HG03045 (cell line): Measurements from ENCODE around the gene ANKRD28.
A peak's percentile ranks its signal among the peaks of the same experiment; 100 is the strongest.

Source experiments
- ATAC-seq: cut with Tn5 transposase; IDR thresholded peaks from one replicate; pipeline ENCODE4 v1.9.1; 2021; ENCODE audit warnings: mild to moderate bottlenecking, moderate library complexity; ENCODE audit not compliant: unreplicated experiment

Gene ANKRD28

DNA sequence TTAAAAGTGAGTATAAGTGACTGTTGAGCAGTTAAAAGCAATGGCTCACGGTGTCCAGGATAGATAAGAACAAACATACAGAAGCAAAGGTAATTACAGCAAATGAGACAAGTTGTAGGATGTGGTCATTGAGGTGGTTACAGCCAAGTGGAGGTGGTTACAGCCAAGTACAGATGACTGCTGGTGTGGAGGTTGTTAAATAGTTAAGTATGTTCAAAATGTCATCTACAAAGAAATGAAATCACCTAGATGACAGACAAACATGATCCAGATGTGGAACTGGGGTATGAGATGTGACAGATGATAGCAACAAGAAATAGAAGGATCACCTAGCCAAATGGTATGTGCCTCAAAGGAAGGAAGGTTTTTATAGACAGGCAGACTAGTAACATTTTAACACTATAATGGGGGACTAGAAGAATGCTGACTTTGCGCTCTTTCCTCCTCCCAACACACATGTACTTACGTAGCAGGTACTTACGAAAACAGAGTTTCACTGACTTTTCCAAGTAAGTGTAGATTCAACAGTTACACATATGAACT lies 6.8 kb upstream of the ANKRD28 start:
- ATAC-seq: no peak

DNA sequence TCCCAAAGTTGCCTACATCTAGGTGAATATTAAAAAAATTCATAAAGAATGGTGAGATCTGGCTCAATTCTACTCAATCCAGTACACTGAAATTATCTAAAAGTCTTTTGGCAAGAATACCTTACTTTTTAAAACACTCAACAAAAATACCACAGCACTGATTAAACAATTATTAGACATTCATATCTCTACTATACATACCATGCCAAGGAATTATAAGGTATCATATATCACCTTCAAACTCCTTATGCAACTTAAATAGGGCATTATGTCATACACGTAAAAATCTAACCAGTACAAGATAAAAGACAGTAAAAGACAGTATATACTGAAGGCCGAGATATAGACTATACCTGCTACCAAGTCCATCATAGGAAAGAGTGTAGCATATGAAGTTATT lies 6.1 kb upstream of the ANKRD28 start:
- no peak for ATAC-seq

- no peak for ATAC-seq
Measured at GRCh38 chr3:15801298-15801697, 3.5 kb upstream of the ANKRD28 start.

- no peak for ATAC-seq
Measured at GRCh38 chr3:15800780-15801179, 3.0 kb upstream of the ANKRD28 start.

DNA sequence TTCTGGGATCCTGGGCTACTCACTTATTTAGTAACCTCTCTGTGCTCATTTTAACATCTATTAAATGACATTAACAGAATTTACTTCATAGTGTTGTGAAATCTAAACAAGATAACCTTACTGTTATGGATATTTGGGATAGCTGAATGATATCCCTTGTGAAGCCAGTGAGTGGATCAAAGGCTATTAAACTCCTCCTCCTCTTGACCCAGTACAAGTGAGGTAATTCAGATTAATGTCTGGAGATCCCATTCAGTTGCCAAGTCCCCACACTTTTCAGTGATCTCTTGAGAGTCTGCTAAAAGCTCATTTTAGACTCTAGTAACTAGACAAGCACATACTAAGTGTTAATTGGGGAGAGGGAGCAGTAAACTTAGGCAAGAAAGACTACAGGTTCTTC lies 2.5 kb upstream of the ANKRD28 start:
- ATAC-seq: no peak

DNA sequence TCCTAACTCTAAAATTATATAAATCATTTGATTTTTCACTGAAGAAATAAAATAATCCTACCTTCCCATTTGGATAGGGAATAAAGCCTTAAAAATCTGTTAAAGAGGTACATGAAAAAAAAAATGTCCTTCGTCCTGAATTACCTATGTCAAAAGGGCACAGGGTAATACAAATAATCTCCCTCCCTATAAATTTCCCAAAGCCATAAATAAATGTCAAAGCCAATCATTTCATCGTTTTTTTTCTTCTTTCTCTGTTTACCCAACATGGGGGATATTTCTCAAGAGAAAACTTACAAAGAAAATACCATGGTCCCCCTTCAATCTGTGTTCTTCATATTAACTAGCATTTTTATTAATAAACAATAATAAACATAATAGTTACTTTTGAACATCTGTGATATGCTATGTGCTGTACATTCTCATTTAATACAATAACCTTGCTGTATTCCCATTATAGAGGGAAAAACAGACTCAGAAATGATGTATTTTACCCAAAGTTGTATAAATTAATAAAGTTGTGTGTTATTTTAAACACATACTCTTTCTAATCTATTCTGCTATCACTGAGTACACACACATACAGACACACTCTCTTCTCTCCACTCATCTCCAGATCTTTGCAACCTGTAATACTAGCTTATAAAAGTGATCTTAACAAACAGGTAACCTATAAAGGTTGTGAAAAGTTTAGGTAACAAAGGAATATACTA lies 910 bp upstream of the ANKRD28 start:
- no peak for ATAC-seq

DNA sequence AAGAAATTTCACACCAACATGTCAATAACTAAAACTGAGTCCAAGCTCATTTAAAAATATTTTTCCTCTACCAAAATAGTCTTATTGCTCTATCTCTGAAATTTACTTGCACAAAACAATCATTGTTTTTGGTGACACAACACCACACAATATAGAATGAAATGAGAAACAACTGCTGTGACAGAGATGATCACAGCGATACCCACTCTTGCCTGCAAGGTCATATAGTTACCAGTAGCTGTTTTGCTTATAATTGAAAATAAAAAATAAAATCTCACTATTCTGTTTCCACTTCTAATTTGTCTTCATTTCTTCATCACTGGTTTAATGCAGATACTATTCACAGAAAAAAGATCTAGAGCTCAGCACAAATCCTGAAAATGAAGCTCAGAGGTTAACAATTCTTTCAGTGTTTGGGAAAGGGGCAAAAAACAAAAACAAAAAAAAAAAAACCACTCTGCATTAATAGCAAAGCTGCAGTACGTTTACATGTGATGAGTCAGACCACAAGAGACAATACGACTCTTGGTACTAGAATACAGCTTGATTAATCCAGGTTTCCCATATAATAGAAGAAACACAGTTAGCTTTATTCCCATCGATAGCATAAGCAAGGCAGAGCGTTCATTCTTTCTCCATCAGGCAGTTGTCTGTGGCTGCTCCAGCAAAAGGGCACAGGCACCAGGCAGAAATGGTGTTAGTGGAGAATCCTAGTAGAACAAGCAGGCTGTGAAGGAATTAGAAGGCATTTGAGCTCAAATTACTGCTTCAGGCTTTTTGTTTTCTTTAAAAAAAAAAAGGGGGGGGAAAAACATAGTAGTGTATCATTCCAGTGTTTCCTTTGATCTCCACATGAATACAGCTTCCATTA lies 773 bp downstream of the ANKRD28 start:
- no peak for ATAC-seq

DNA sequence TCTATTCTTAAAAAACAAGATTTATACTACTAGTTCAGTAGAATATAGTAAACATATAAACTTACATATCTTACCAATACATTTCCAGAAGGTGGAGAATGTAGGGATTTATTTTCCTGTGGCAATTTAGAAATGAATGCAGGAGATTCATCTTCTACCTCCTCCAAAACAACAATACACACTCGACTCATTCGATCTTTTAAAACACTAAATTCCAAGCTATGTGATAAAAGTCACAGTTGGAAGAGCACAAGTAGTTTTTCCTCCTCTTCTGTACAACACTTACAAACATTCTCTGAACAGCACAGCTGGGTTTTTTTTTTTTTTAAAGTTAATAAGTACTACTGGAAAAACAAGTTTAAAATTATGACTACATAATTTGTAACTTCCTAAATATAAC lies 1.4 kb downstream of the ANKRD28 start:
- no peak for ATAC-seq

DNA sequence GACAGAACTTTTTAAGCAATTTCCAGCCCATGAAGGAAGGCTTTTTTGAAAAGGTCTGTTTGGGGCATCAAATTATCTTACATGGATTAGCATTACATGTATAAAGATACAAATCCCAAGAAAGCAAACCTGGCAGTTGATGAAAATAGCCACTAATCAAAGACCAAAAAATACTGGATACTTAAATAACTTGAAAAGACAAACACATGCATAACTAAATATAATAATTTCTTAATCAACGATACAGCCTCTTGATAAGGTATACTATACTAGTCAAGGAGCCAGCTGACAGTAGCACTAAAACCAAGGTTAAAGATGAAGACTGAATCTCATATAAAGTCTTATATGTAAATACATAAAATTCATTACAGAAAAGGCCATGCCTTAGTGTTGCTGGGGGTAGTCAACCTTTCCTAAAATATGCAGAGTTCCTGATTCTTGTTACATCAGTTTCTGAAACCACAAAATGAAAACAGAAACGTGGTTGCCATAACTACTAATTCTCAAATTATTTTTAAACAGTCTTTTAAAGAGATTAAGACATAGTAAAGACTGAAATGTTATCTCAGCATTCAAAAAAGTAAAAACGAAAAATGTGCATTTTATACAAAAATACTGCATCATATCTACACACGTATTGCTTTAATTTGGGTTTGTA lies 2.0 kb downstream of the ANKRD28 start:
- ATAC-seq: peak; percentile 41

GRCh38 chr3:15794842-15795650 lies 2.7 kb downstream of the ANKRD28 start:
- ATAC-seq: no peak

DNA sequence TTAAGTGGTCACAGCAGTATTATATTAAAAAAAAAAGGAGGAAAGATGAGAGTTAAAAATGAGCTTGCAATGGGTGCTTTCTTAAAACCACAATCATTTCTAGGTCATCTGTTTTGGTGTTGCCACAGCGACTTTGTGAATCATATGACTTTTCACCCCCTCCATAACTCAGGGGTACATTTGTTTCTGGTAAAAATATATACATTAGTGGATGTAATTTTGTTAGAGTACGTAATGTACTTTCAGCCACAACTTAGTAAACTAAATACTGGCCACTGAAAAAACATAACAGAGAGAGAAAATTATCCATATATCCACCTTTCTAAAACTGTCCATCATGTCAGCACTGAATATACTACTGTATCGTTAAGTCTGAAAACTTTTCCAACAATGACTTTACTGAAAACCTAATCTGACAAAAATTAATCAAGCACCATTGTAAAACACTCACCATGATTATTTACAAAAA lies 3.4 kb downstream of the ANKRD28 start:
- ATAC-seq: no peak

DNA sequence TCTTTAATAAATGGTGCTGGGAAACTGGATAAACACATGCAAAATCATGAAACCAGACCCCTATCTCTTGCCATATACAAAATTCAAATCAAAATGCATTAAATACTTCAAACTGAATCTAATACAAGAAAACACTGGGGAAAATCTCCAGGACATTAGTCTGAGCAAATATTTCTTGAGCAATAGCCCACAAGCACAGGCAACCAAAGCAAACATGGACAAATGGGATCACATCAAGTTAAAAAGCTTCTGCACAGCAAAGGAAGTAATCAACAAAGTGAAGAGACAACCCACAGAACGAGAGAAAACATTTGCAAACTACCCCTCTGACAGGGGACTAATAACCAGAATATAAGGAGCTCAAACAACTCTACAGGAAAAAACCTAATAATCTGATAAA lies 6.3 kb downstream of the ANKRD28 start:
- no peak for ATAC-seq

DNA sequence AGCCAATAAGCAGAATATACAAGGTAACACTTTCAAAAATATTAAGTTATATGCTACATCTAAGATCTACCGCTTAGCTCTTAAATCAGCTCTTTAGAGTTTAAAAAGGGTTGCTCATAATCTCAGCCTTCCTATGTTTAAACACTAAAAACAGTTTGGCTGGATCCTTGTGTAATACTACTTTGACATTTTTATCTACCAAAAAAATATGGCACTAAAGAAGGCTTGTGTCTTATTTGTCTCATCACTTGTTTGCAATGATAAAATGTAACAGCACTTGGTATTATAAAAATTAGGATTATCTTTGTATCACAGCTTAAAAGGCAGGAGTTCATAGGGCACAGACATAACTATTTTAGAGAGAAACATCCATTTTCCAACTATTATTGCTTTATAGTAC lies 9.8 kb downstream of the ANKRD28 start:
- no peak for ATAC-seq

DNA sequence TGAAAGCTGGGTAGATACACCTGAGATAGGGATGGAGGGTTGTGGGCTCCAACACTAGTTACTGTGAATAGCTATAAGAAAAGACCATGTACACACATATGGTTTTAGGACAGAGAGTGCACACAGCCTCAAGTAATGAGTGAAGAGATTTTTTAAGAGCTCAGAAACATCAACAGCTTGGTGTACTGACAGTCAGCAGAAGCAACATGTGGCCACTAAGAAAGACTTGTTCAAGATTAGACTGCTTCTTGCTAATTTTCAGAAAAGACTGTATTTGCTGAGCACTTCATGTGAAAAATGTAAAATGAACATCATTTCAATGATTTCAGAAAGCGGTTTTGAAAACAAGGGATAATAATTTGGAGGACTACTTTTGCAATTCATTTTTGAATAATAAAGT lies 10.3 kb downstream of the ANKRD28 start:
- no peak for ATAC-seq

GRCh38 chr3:15783361-15783969 lies 14.3 kb downstream of the ANKRD28 start:
- ATAC-seq: no peak

- ATAC-seq: no peak
Measured at GRCh38 chr3:15782429-15782828, 15.3 kb downstream of the ANKRD28 start.

DNA sequence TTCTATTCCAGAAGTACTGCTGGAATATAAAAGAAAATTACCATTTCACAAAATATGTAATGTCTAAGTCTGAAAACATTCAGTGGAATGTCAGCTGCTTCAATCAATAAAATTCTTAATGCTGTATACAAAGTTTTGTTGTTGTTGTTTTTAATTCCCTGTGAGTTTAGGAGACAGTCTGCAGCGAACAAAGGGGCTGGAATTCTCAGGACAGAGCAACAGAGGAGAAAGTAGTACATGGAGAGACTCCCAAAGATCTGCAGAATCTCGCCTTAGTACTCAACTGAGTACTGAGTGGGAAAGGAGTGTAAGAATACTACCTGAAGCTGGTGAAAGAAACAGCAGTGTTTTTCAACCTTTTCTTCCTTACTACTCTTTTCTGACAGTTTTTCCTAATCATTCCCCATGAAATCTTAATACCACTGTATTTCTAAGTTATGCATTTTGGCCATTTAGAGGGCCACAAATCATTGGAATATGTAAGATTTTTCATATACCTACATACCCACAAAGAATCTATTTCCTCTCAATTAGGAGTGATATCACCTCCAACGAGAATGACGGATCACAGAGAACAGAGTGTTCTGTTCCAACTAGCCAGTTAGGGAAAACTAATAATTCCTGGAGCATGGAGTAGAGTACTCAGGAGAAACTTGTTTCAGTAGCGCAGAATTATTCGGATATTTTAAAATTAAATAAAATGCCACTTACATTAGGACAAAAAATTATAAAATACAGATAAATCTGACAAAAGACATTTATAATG lies 16.0 kb downstream of the ANKRD28 start:
- no peak for ATAC-seq

DNA sequence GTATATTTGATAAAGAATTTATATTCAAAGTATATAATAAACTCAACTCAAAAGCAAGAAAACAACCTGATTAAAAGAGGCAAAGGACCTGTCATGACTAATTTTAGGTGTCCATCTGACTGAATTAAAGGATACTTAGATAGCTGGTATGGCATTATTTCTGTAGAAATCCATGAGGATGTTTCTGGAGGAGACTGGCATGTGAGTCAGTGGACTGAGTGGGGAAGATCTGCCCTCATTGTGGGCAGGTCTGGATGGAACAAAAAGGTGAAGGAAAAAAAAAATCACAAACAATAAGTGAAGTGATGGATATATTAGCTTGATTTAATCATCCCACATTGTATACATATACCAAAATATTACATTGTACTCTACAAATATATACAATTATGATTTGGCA lies 16.6 kb downstream of the ANKRD28 start:
- no peak for ATAC-seq

- no peak for ATAC-seq
Measured at GRCh38 chr3:15779111-15779510, 18.7 kb downstream of the ANKRD28 start.
